ENCODE results near the gene ITGB8. TPM values are rescaled to one million over a fixed set of nuclear protein-coding genes. Genes with fewer than 3 reads are reported as not detected.
A peak's percentile ranks its signal among the peaks of the same experiment; 100 is the strongest.

Gene ITGB8
- total and polyA plus RNA-seq, 2 experiments from 2014 or later = 3.3 to 9.9 TPM

DNA sequence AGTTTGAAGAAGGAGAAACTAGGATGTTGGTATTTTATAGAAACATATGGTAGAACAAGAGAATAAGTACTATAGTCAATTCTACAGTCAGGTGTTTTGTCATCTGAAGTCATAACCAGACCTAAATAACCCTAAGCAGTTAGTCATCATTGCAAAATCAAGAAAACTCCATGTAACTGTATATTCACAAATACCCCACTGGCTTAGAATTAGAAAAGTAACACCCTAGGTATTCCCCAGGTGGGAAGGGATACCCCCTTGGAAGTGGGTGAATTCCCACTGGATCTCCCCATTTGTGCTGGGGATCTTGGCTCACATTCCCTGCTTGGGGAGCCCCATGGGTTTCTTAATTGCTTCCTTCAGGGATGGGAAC lies 45.9 kb upstream of the ITGB8 start:
- Histone ChIP-seq H3K4me1 (ENCODE audit: insufficient read depth) (peaks cover 22% of the 10 kb centered on the region), H3K36me3 (ENCODE audit: low read depth) (no peaks in the 10 kb centered on the region), H4K20me1 (ENCODE audit: insufficient read depth) (no peaks in the 10 kb centered on the region), H3K27me3 (replicated peaks; ENCODE audit: insufficient read depth) (no peaks in the 10 kb centered on the region), H3F3A (ENCODE audit: insufficient read depth) (peaks cover 9% of the 10 kb centered on the region; the same call in 1 of the 2 replicates), H3K9me3 (ENCODE audit: low read depth) (no peaks in the 10 kb centered on the region), H3K4me2 (ENCODE audit: unreplicated experiment) (no peak overlapping the region), H3K9ac (no peak overlapping the region), H3K4me3 (no peak overlapping the region), H2AFZ (no peak overlapping the region), H3K9me2 (ENCODE audit: insufficient read depth) (no peaks in the 10 kb centered on the region), H3K79me2 (ENCODE audit: insufficient read depth) (no peaks in the 10 kb centered on the region), H3K27ac (no peak overlapping the region)
- no peak for TF ChIP-seq EZH2phosphoT487 (IDR thresholded peaks at IDR 0.05; ENCODE audit: insufficient read depth, low read depth)
- TF ChIP-seq EZH2 (IDR thresholded peaks at IDR 0.05; ENCODE audit: insufficient read depth, poor library complexity, severe bottlenecking) = no peak
- no peak for DNase-seq
- in situ Hi-C loops (cut with MboI) = no loop called here

DNA sequence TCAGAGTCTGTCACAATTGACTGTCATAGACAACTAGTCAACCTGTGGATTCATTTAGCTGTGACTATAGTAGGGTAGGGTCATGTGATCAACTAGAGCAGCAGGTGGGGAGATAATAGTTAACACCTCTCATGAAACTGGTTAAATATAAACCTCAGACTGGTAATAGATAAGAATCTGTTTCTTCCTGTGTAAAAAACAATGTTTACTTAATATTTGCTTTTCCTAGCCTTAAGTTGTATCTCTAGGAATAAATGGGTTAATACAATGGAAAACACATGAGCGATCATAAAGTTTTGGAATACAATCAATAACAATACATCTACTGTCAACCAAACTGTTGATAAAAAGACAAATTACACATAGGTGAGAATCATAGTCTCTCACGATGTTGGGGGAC lies 43.4 kb upstream of the ITGB8 start:
- Histone ChIP-seq H3K9ac (no peak overlapping the region), H3K36me3 (ENCODE audit: low read depth) (no peaks in the 10 kb centered on the region), H3K9me3 (ENCODE audit: low read depth) (no peaks in the 10 kb centered on the region), H3K4me1 (ENCODE audit: insufficient read depth) (peaks cover 9% of the 10 kb centered on the region; the same call in 1 of the 2 replicates), H3K4me3 (no peak overlapping the region), H3F3A (ENCODE audit: insufficient read depth) (no peaks in the 10 kb centered on the region; the same call in 1 of the 2 replicates), H2AFZ (peak overlapping the region; percentile 44; the same call in 1 of the 2 replicates), H3K27ac (no peak overlapping the region), H4K20me1 (ENCODE audit: insufficient read depth) (no peaks in the 10 kb centered on the region), H3K79me2 (ENCODE audit: insufficient read depth) (no peaks in the 10 kb centered on the region), H3K9me2 (ENCODE audit: insufficient read depth) (no peaks in the 10 kb centered on the region), H3K27me3 (replicated peaks; ENCODE audit: insufficient read depth) (no peaks in the 10 kb centered on the region), H3K4me2 (ENCODE audit: unreplicated experiment) (no peak overlapping the region)
- in situ Hi-C loops (cut with MboI) = no loop called here
- WGBS, 2 experiments (ENCODE audit: low coverage in 1 of 2, low lambda C conversion rate in 2 of 2, missing lambda C conversion rate in 2 of 2) = 84 to 91% methylated on average over 2 of the region's 2 CpGs
- no peak for TF ChIP-seq EZH2phosphoT487 (IDR thresholded peaks at IDR 0.05; ENCODE audit: insufficient read depth, low read depth)
- no peak for TF ChIP-seq EZH2 (IDR thresholded peaks at IDR 0.05; ENCODE audit: insufficient read depth, poor library complexity, severe bottlenecking)
- no peak for DNase-seq

DNA sequence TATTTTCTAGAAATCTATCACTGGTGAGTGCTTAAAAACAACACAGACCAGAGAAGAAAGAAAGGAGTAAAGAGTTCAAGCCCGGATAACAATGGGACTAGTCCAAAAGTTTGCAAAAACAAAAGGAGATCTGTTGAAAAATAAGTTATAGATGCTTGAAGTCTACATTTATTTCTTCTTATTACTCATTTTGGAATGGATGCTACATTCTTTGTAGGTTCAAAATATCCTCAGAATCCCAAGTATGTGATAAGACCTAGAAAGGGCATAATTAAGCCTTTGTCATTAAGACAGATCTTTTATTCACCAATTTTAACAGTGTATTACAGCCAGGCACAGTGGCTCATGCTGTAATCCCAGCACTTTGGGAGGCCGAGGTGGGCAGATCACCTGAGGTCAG lies 42.7 kb upstream of the ITGB8 start:
- Histone ChIP-seq H3K9me3 (ENCODE audit: low read depth) (no peaks in the 10 kb centered on the region), H3K27me3 (replicated peaks; ENCODE audit: insufficient read depth) (no peaks in the 10 kb centered on the region), H4K20me1 (ENCODE audit: insufficient read depth) (no peaks in the 10 kb centered on the region), H3F3A (ENCODE audit: insufficient read depth) (no peaks in the 10 kb centered on the region; the same call in 1 of the 2 replicates), H3K4me2 (ENCODE audit: unreplicated experiment) (peak overlapping the region; percentile 18), H3K4me1 (ENCODE audit: insufficient read depth) (peaks cover 9% of the 10 kb centered on the region; the same call in 1 of the 2 replicates), H3K9me2 (ENCODE audit: insufficient read depth) (no peaks in the 10 kb centered on the region), H3K27ac (no peak overlapping the region), H3K36me3 (ENCODE audit: low read depth) (no peaks in the 10 kb centered on the region), H3K79me2 (ENCODE audit: insufficient read depth) (no peaks in the 10 kb centered on the region), H3K9ac (no peak overlapping the region), H3K4me3 (no peak overlapping the region), H2AFZ (peak overlapping the region; percentile 44; the same call in 1 of the 2 replicates)
- no peak for TF ChIP-seq EZH2 (IDR thresholded peaks at IDR 0.05; ENCODE audit: insufficient read depth, poor library complexity, severe bottlenecking)
- no peak for TF ChIP-seq EZH2phosphoT487 (IDR thresholded peaks at IDR 0.05; ENCODE audit: insufficient read depth, low read depth)
- 54 to 59% methylated on average over 2 of the region's 2 CpGs for WGBS, 2 experiments (ENCODE audit: low coverage in 1 of 2, low lambda C conversion rate in 2 of 2, missing lambda C conversion rate in 2 of 2)
- in situ Hi-C loops (cut with MboI) = no loop called here
- no peak for DNase-seq

DNA sequence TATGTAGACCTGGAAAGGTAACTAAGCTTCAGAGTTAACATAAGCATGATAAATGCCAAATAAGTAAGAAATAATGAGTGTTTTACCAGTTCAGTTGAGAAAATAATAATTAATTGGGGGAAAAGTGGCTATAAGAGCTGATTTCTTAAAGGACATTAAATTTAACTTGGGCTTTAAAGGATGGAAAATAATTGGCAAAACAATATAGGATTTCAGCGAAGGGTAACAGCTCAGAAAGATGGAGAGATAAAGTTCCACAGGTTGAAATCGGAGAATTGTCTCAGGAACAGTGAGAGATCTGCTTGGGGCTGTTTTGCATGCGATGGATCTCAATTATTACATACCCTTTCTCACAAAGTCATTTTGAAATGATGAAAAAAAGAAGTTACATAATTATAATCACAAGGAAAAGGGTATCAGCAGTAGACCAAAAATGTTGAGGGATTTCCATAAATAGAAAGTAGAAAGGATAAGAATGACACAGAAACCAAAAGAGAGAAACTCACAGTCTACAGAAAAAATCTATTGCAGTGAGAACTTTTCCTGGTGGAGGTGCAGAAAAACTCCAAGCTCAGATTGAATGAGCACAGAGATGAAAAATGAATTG lies 40.1 kb upstream of the ITGB8 start:
- peaks cover 9% of the 10 kb centered on the region; the same call in 1 of the 2 replicates for H3K4me1 ChIP-seq (ENCODE audit: insufficient read depth)
- no peaks in the 10 kb centered on the region for H4K20me1 ChIP-seq (ENCODE audit: insufficient read depth)
- H3K79me2 ChIP-seq (ENCODE audit: insufficient read depth) = no peaks in the 10 kb centered on the region
- no peak overlapping the region for H3K27ac ChIP-seq
- H3K36me3 ChIP-seq (ENCODE audit: low read depth) = no peaks in the 10 kb centered on the region
- in situ Hi-C loops (cut with MboI) = no loop called here
- H3K4me3 ChIP-seq = no peak overlapping the region
- H3K27me3 ChIP-seq (replicated peaks; ENCODE audit: insufficient read depth) = no peaks in the 10 kb centered on the region
- no peak overlapping the region for H2AFZ ChIP-seq
- DNase-seq = no peak
- H3F3A ChIP-seq (ENCODE audit: insufficient read depth) = no peaks in the 10 kb centered on the region; the same call in 1 of the 2 replicates
- 60 to 70% methylated on average over 3 of the region's 3 CpGs for WGBS, 2 experiments (ENCODE audit: low coverage in 1 of 2, low lambda C conversion rate in 2 of 2, missing lambda C conversion rate in 2 of 2)
- no peaks in the 10 kb centered on the region for H3K9me3 ChIP-seq (ENCODE audit: low read depth)
- H3K9ac ChIP-seq = no peak overlapping the region
- TF ChIP-seq EZH2phosphoT487 (IDR thresholded peaks at IDR 0.05; ENCODE audit: insufficient read depth, low read depth) = no peak
- no peak for TF ChIP-seq EZH2 (IDR thresholded peaks at IDR 0.05; ENCODE audit: insufficient read depth, poor library complexity, severe bottlenecking)
- no peak overlapping the region for H3K4me2 ChIP-seq (ENCODE audit: unreplicated experiment)
- H3K9me2 ChIP-seq (ENCODE audit: insufficient read depth) = no peaks in the 10 kb centered on the region

Data from GM23248 (cell line).